ENCODE data around the gene NRG2. TPM values are rescaled to one million over a fixed set of nuclear protein-coding genes. Genes with fewer than 3 reads are reported as not detected.

Gene NRG2
- total RNA-seq, 2 experiments from 2014 or later = 0.11 to 0.14 TPM

DNA sequence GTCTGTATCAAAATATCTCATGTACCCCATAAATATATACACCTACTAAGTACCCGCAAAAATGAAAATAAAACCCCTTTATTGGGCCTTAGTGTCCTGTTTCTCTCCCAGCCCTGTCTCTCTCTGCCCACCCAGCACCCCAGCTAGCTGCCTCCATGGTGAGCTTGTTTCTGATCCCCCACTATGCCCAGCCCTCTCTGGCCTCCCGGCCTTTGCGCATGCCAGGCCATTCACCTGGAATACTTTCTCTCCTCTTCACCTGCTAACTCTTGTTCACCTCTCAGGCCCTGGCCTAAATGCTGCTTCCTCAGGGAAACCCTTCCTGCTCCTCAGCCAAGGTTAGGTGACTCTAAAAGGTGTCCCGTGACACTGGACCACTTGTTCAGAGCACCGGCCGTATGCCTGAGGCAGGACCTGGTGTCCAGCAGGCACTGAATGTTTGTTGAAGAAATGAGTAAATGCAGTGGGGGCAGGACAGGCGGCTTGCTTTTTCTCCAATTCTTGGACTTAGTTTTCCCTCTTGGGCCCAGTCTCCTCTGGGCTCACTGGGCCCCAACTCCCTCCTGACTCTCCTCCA lies 189.0 kb downstream of the NRG2 start:
- ChIA-PET POLR2A (no interaction called here), CTCF (interaction anchor here (0.6 to 0.9 kb wide), 2 partner anchors 64 to 67 kb away, joined by 3 to 4 read pairs; no protein-coding TSS in a partner anchor)
- no peaks in the 10 kb centered on the region for H3K4me1 Mint-ChIP-seq
- H3K36me3 Mint-ChIP-seq (ENCODE audit: low read depth) = no peaks in the 10 kb centered on the region
- no peak for DNase-seq
- no peak overlapping the region for H3K4me3 Mint-ChIP-seq
- H3K9me3 Mint-ChIP-seq (ENCODE audit: low read depth) = no peaks in the 10 kb centered on the region
- ATAC-seq = no peak
- no peaks in the 10 kb centered on the region for H3K27me3 Mint-ChIP-seq
- intact Hi-C loops (cut with DNase I, micrococcal nuclease) = no loop called here
- H3K27ac Mint-ChIP-seq = no peak overlapping the region

DNA sequence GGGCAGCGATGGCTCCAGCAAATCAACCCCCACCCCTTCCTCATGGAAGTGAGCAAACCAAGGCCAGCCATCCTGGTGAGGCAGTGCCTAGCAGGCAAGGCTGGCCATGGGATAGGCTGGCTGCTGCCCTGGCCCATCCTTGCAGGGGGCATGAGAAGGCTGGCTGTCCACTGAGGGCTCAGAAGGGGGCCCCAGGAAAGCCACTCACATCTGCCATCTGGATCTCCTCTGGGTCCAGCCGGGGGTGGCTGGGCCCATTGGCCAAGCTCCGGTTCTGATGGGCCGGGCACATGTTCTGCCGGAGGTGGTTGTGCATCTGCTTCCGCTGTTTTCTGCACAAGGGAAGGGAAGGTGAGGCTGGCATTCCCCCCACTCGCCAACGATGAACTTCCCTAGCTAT lies 190.4 kb downstream of the NRG2 start:
- Mint-ChIP-seq H3K4me1 (no peaks in the 10 kb centered on the region), H3K4me3 (no peak overlapping the region), H3K27me3 (no peaks in the 10 kb centered on the region), H3K36me3 (ENCODE audit: low read depth) (no peaks in the 10 kb centered on the region), H3K27ac (no peak overlapping the region), H3K9me3 (ENCODE audit: low read depth) (no peaks in the 10 kb centered on the region)
- no peak for ATAC-seq
- intact Hi-C loops (cut with DNase I, micrococcal nuclease) = no loop called here
- CTCF ChIA-PET = interaction anchor here (0.9 to 2.3 kb wide), 3 partner anchors 10 to 116 kb away, joined by 3 to 8 read pairs (median 7); no protein-coding TSS in a partner anchor
- POLR2A ChIA-PET = interaction anchor here (1.3 kb wide), 1 partner anchor 43 kb away, joined by 3 read pairs; no protein-coding TSS in a partner anchor
- no peak for DNase-seq

DNA sequence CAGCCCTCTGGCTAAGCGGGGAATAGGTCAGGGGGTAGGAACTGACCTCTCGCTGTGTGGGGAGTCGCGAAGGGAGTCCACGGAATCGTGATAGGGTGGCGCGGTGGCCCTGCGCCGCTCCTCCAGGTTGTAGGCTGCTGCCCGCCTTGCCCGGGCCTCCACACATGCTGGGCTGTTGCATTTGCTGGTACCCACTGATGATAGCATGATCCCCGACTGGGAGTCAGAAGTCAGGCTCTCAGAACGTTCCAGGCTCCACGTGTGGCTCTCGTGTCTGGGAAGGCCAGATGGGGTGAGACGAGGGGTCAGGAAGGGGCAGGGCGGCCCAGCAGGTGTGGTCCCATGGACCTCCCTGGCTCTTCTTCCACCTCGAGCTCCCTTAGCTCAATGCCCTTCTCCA lies 191.5 kb downstream of the NRG2 start:
- Mint-ChIP-seq H3K27me3 (peaks cover 3% of the 10 kb centered on the region), H3K27ac (no peak overlapping the region), H3K9me3 (ENCODE audit: low read depth) (no peaks in the 10 kb centered on the region), H3K4me3 (no peak overlapping the region), H3K36me3 (ENCODE audit: low read depth) (no peaks in the 10 kb centered on the region), H3K4me1 (peaks cover 4% of the 10 kb centered on the region)
- intact Hi-C loops (cut with DNase I, micrococcal nuclease) = no loop called here
- no peak for DNase-seq
- no peak for ATAC-seq
- POLR2A ChIA-PET = interaction anchor here (1.3 kb wide), 1 partner anchor 44 kb away, joined by 3 read pairs; no protein-coding TSS in a partner anchor
- CTCF ChIA-PET = interaction anchor here (0.6 to 2.3 kb wide), 4 partner anchors 64 to 705 kb away, joined by 3 to 8 read pairs (median 5); no protein-coding TSS in a partner anchor

DNA sequence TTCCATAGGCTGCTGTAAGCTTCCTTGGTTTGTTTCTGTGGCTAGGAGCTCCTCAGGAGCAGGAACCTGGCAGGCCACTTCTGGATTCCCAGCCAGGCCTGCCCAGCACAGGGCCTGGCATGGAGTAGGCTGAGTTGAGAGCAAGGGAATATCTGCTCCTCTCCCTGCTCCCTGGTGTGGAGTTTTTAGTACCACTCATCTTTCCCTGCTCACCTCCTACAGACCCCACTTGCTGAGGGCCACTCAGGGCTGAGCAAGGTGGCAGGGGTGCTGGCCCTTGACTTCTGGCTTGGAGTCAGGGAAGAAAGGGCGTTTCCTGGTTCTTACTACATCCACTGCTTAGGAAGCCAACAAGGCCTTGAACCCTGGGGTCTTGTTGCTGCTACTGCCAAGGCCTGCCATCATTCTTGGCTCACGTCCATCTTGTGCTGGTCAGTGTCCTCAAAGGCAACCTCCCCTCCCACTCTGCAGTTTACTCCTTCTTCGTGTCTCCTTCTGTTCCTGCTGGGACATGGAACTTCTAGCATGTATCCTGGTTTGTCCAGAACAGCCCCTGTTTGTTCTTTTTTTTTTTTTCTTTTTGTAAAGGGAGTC lies 192.6 kb downstream of the NRG2 start:
- ATAC-seq = no peak
- intact Hi-C loops (cut with DNase I, micrococcal nuclease) = no loop called here
- ChIA-PET CTCF (interaction anchor here (0.6 to 2.2 kb wide), 8 partner anchors 12 to 387 kb away, joined by 3 to 20 read pairs (median 4); no protein-coding TSS in a partner anchor), POLR2A (no interaction called here)
- peaks cover 4% of the 10 kb centered on the region for H3K4me1 Mint-ChIP-seq
- no peaks in the 10 kb centered on the region for H3K9me3 Mint-ChIP-seq (ENCODE audit: low read depth)
- H3K36me3 Mint-ChIP-seq (ENCODE audit: low read depth) = no peaks in the 10 kb centered on the region
- no peak overlapping the region for H3K27ac Mint-ChIP-seq
- DNase-seq = no peak
- peaks cover 13% of the 10 kb centered on the region for H3K27me3 Mint-ChIP-seq
- no peak overlapping the region for H3K4me3 Mint-ChIP-seq

DNA sequence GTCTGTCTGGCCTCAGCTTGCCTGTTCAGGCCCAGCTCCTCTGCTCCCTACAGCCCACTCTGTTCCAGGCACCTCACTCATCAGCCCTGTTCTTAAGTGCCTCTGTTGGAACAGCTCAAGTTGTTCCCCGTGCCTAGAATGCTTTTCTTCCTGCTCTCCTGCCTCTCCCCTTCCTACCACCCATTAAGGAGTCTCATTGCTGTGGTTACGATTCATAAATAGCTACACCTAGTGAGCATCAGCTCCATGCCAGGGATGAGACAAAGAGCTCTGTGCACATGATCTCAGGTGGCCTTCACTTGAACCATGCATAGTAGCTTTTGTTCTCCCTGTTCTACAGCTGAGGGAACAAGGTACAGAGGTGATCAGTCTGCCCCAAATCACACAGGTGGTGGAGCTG lies 193.2 kb downstream of the NRG2 start:
- peaks cover 17% of the 10 kb centered on the region for H3K27me3 Mint-ChIP-seq
- no peaks in the 10 kb centered on the region for H3K9me3 Mint-ChIP-seq (ENCODE audit: low read depth)
- ATAC-seq (no peak), DNase-seq (no peak)
- H3K4me3 Mint-ChIP-seq = peak overlapping the region; percentile 2
- no peak overlapping the region for H3K27ac Mint-ChIP-seq
- intact Hi-C loops (cut with DNase I, micrococcal nuclease) = loop anchor here (2.0 to 10.0 kb wide), 3 partner anchors 55 to 203 kb away; partner anchors contain the start of genes CXXC5 (in 1 of the 2) and PSD2 (in 1 of the 2)
- POLR2A ChIA-PET = interaction anchor here (0.6 kb wide), 1 partner anchor 675 kb away, joined by 7 read pairs; no protein-coding TSS in a partner anchor
- CTCF ChIA-PET = interaction anchor here (0.6 to 2.2 kb wide), 9 partner anchors 9 to 388 kb away, joined by 3 to 20 read pairs (median 4); no protein-coding TSS in a partner anchor
- H3K36me3 Mint-ChIP-seq (ENCODE audit: low read depth) = no peaks in the 10 kb centered on the region
- H3K4me1 Mint-ChIP-seq = peaks cover 4% of the 10 kb centered on the region

DNA sequence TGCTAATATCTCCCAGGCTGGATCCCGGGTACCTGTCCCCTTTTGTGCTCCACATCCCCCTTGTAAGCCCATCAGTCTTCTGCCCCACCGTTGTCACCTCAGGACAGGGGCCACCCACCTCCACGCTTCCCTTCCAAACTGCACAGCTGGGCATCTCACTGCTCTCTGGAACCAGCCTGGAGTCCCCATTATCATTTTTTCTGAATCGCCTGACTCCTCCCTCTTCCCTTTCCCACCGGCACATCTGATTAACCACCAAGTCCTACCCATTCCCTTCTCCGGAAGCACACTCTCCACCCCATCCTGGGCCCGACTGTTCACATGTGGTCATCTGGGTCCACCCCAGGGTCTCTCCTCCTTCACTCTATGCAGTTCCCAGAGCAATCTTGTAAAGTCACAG lies 193.6 kb downstream of the NRG2 start:
- H3K27ac Mint-ChIP-seq = no peak overlapping the region
- H3K4me1 Mint-ChIP-seq = peaks cover 5% of the 10 kb centered on the region
- H3K4me3 Mint-ChIP-seq = peak overlapping the region; percentile 2
- intact Hi-C loops (cut with DNase I, micrococcal nuclease) = loop anchor here (2.0 to 10.0 kb wide), 3 partner anchors 55 to 202 kb away; partner anchors contain the start of genes CXXC5 (in 1 of the 2) and PSD2 (in 1 of the 2)
- POLR2A ChIA-PET = interaction anchor here (0.6 kb wide), 1 partner anchor 675 kb away, joined by 7 read pairs; no protein-coding TSS in a partner anchor
- H3K9me3 Mint-ChIP-seq (ENCODE audit: low read depth) = no peaks in the 10 kb centered on the region
- peaks cover 19% of the 10 kb centered on the region for H3K27me3 Mint-ChIP-seq
- ATAC-seq (no peak), DNase-seq (no peak)
- no peaks in the 10 kb centered on the region for H3K36me3 Mint-ChIP-seq (ENCODE audit: low read depth)
- CTCF ChIA-PET = interaction anchor here (1.2 to 2.2 kb wide), 6 partner anchors 9 to 119 kb away, joined by 3 to 20 read pairs (median 6); no protein-coding TSS in a partner anchor

DNA sequence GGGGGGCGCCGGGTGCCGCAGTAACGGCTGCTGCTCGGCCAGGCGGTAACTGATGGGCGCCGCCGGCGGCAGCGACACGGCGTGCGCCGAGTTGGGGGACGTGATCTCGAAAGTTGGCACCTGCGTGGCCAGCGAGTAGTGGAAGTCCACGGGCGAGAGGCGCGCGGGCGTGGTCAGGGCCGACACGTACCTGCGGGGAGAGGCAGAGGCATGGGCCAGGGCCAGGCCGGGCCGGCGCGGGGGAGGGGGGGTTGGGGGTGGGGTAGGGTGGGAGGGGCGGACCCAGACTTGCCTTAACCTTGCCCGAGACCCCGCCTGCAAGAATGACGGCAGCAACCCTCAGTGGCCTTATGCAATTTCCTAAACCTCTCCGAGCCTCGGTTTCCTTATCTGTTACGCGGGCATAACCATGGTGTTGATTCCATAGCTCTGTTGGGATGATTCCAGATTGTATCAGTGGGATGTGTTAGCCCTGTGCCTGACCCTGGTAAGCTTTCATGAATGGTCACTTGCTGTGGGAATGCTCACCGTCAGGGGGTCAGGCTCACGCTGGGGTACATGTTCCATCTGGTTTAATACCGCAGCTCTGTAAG lies 194.5 kb downstream of the NRG2 start:
- DNase-seq (peak; percentile 45), ATAC-seq (peak; percentile 14)
- ChIA-PET CTCF (interaction anchor here (0.7 to 2.2 kb wide), 5 partner anchors 10 to 120 kb away, joined by 3 to 20 read pairs (median 8); no protein-coding TSS in a partner anchor), POLR2A (no interaction called here)
- H3K9me3 Mint-ChIP-seq (ENCODE audit: low read depth) = no peaks in the 10 kb centered on the region
- peak overlapping the region; percentile 60 for H3K4me3 Mint-ChIP-seq
- intact Hi-C loops (cut with DNase I, micrococcal nuclease) = loop anchor here (1.0 to 10.0 kb wide), 5 partner anchors 54 to 259 kb away; partner anchors contain the start of genes CXXC5 (in 1 of the 2) and PSD2 (in 1 of the 2)
- no peaks in the 10 kb centered on the region for H3K36me3 Mint-ChIP-seq (ENCODE audit: low read depth)
- H3K4me1 Mint-ChIP-seq = peaks cover 7% of the 10 kb centered on the region
- peaks cover 22% of the 10 kb centered on the region for H3K27me3 Mint-ChIP-seq
- no peak overlapping the region for H3K27ac Mint-ChIP-seq

DNA sequence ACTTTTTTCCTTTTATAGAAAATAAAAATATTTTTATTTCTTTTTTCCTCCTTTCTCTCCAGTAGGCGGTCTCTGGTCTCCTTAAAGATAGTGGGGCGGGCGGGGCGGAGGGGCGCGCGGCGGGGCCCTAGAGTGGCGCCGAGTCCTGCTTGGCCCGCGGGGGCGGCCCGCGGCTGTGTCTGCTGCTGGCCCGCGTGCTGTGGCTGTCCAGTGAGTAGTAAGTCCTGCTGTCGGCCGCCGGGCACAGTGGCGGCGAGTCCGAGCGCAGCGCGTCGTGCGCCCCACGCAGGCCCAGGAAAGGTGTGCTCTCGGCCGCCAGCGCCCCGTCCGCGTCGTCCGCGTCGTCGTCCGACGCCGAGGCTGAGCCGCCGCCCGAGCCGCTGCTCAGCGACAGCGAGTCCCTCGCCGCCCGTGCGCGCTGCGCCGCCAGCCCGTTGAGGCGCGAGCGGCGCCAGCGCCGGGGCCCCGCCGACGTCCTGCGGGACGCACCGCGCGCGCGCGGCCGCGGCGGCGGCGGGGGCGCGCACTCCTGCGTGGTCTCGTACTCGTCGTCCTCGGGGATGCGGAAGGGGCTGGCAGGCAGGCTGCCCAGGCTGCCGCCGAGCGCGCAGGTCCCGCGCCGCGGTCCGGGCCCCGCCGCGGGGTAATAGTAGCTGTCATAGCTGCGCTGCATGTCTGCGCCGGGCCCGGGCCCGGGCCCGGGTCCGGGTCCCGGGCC lies 195.2 kb downstream of the NRG2 start:
- intact Hi-C loops (cut with DNase I, micrococcal nuclease) = loop anchor here (1.0 to 10.0 kb wide), 5 partner anchors 53 to 259 kb away; partner anchors contain the start of genes CXXC5 (in 1 of the 2) and PSD2 (in 1 of the 2)

DNA sequence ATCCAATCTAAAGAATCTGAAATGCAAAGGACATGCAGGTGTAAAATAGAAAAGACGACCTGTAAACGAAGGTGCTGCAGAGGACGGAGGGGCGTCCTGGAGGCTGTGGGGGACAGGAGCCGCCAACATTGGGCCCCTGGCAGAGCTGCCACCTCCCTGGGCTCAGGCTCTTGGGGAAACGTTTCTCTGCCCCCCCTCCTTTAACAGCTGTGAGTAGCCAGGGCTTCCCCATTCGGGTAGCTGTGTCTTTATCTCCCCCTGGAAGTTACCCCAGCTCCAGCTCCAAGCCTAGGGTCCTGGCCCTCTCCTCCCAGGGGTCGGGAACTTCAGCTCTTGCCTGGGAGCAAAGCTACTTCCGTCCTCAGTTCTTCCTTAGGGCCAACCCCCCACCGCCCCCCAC lies 196.0 kb downstream of the NRG2 start:
- peak overlapping the region; percentile 7 for H3K4me3 Mint-ChIP-seq
- intact Hi-C loops (cut with DNase I, micrococcal nuclease) = loop anchor here (5.0 to 10.0 kb wide), 2 partner anchors 118 to 200 kb away; partner anchors contain the start of gene CXXC5 (in 1 of the 2)
- POLR2A ChIA-PET = no interaction called here

More for the DNA sequence above, 195.2 kb downstream of the NRG2 start:
- Mint-ChIP-seq H3K9me3 (ENCODE audit: low read depth) (no peaks in the 10 kb centered on the region), H3K27me3 (peaks cover 22% of the 10 kb centered on the region), H3K4me3 (peak overlapping the region; percentile 60), H3K27ac (no peak overlapping the region), H3K36me3 (ENCODE audit: low read depth) (no peaks in the 10 kb centered on the region), H3K4me1 (peaks cover 7% of the 10 kb centered on the region)
- ATAC-seq (peak; percentile 82), DNase-seq (peak; percentile 83)
- ChIA-PET POLR2A (no interaction called here), CTCF (interaction anchor here (0.7 to 1.4 kb wide), 3 partner anchors 14 to 121 kb away, joined by 3 to 15 read pairs (median 8); no protein-coding TSS in a partner anchor)

DNA sequence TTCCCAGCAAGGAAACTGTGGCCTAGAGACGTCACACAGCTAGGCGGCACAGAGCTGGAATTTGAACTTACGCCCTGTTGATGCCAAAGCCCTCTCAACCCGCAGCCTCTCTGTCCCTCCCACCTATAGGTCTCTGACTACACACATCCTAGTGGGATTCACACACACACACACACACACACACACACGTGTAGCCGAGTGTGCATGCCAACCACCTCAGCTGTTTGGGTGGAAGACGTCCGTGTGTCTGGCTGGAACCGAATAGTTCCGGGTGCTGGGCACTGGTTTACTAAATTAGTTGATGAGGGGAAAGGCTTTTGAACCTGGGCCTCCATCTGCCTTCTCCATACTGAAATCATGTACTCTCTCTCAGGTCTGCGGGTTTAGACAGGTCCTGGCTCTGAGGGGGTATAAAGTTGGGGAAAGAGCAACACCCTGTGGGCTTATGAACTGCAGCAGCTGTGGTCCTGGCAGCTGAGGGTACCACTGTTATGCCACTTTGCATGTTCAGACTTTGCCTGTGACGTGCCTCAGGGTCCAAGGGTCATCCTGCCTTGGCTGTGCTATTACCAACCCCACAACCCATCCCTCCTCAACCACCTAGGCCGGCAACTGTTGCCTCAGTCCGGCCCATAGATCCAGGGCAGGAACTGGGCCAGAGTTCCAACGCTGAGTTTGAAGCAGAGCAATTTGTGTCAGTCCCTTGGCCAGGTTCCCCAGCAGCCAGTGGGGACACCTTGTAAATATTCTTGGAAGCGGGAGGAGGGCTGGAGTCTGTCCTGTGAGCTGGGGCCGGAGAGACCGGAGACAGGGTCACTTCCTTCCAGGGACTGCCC lies 197.0 kb downstream of the NRG2 start:
- no peaks in the 10 kb centered on the region for H3K36me3 Mint-ChIP-seq (ENCODE audit: low read depth)
- H3K4me1 Mint-ChIP-seq = peaks cover 7% of the 10 kb centered on the region
- intact Hi-C loops (cut with DNase I, micrococcal nuclease) = loop anchor here (5.0 to 10.0 kb wide), 2 partner anchors 119 to 199 kb away; partner anchors contain the start of gene CXXC5 (in 1 of the 2)
- ChIA-PET CTCF (interaction anchor here (0.7 to 1.6 kb wide), 5 partner anchors 48 to 127 kb away, joined by 3 to 6 read pairs (median 5); no protein-coding TSS in a partner anchor), POLR2A (no interaction called here)
- no peak overlapping the region for H3K27ac Mint-ChIP-seq
- ATAC-seq (no peak), DNase-seq (no peak)
- H3K4me3 Mint-ChIP-seq = no peak overlapping the region
- no peaks in the 10 kb centered on the region for H3K9me3 Mint-ChIP-seq (ENCODE audit: low read depth)
- H3K27me3 Mint-ChIP-seq = peaks cover 24% of the 10 kb centered on the region

More for the DNA sequence above, 196.0 kb downstream of the NRG2 start:
- ATAC-seq = no peak
- peaks cover 24% of the 10 kb centered on the region for H3K27me3 Mint-ChIP-seq
- no peaks in the 10 kb centered on the region for H3K36me3 Mint-ChIP-seq (ENCODE audit: low read depth)
- H3K4me1 Mint-ChIP-seq = peaks cover 7% of the 10 kb centered on the region
- no peak for DNase-seq
- CTCF ChIA-PET = interaction anchor here (1.3 to 1.4 kb wide), 2 partner anchors 60 to 121 kb away, joined by 8 to 15 read pairs; no protein-coding TSS in a partner anchor
- H3K9me3 Mint-ChIP-seq (ENCODE audit: low read depth) = no peaks in the 10 kb centered on the region
- H3K27ac Mint-ChIP-seq = no peak overlapping the region
